ENCODE measurements around the gene RAB3A. TPM values are rescaled to one million over a fixed set of nuclear protein-coding genes. Genes with fewer than 3 reads are reported as not detected.

RAB3A gene
- total and polyA plus RNA-seq, 9 of the 15 experiments (the other 6 are each of a cell fraction or from before 2014, with no cell fraction given): 0.17 to 5.1 (median 0.90) TPM; not detected in 1

DNA sequence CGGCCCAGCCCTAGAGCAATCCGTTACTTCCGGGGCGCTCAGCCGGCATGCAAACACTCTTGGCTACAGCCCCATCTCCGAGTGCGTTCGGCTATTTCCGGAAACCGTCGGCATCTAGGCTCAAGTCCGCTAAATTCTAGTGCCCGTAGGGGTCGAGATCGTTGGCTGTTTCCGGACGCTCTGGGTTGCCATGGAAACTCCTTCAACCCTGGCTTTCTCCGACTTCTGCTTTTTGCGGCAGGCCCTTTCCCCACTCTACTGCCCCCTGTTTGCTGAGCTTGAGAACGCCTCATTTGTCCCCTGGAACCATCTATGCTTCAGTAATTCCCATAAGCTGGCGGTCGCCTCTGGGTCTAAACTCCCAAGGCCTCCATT lies 51.4 kb downstream of the RAB3A start (continued):
- no peak for TF ChIP-seq L3MBTL2 (IDR thresholded peaks at IDR 0.05)
- TF ChIP-seq SIRT6 (IDR thresholded peaks at IDR 0.05; ENCODE audit: low read depth, low read length): no peak
- TF ChIP-seq PTBP1 (IDR thresholded peaks at IDR 0.05; ENCODE audit: low read depth, low read length): no peak
- TF ChIP-seq ZNF217 (CRISPR knock-in tag; IDR thresholded peaks at IDR 0.05): no peak
- TF ChIP-seq, protein P1, sequence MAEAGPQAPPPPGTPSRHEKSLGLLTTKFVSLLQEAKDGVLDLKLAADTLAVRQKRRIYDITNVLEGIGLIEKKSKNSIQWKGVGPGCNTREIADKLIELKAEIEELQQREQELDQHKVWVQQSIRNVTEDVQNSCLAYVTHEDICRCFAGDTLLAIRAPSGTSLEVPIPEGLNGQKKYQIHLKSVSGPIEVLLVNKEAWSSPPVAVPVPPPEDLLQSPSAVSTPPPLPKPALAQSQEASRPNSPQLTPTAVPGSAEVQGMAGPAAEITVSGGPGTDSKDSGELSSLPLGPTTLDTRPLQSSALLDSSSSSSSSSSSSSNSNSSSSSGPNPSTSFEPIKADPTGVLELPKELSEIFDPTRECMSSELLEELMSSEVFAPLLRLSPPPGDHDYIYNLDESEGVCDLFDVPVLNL (CRISPR knock-in tag; IDR thresholded peaks at IDR 0.05; ENCODE audit: low read depth): no peak
- TF ChIP-seq ETS2 (tag; IDR thresholded peaks at IDR 0.05; ENCODE audit: borderline replicate concordance, poor library complexity, severe bottlenecking): no peak
- TF ChIP-seq RAD21 (CRISPR knock-in tag; conservative IDR thresholded peaks at IDR 0.05 in 1 of 2, IDR thresholded peaks at IDR 0.05 in 1 of 2): peak; percentile 44 to 50
- TF ChIP-seq, protein P2, sequence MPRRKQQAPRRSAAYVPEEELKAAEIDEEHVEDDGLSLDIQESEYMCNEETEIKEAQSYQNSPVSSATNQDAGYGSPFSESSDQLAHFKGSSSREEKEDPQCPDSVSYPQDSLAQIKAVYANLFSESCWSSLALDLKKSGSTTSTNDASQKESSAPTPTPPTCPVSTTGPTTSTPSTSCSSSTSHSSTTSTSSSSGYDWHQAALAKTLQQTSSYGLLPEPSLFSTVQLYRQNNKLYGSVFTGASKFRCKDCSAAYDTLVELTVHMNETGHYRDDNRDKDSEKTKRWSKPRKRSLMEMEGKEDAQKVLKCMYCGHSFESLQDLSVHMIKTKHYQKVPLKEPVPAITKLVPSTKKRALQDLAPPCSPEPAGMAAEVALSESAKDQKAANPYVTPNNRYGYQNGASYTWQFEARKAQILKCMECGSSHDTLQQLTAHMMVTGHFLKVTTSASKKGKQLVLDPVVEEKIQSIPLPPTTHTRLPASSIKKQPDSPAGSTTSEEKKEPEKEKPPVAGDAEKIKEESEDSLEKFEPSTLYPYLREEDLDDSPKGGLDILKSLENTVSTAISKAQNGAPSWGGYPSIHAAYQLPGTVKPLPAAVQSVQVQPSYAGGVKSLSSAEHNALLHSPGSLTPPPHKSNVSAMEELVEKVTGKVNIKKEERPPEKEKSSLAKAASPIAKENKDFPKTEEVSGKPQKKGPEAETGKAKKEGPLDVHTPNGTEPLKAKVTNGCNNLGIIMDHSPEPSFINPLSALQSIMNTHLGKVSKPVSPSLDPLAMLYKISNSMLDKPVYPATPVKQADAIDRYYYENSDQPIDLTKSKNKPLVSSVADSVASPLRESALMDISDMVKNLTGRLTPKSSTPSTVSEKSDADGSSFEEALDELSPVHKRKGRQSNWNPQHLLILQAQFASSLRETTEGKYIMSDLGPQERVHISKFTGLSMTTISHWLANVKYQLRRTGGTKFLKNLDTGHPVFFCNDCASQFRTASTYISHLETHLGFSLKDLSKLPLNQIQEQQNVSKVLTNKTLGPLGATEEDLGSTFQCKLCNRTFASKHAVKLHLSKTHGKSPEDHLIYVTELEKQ (CRISPR knock-in tag; IDR thresholded peaks at IDR 0.05): no peak
- peak; percentile 42; the same call in 1 of the 2 replicates for TF ChIP-seq HCFC1 (IDR thresholded peaks at IDR 0.05; ENCODE audit: low read depth, low read length)
- TF ChIP-seq CTCF (IDR thresholded peaks at IDR 0.05 in 2 of 3, conservative IDR thresholded peaks at IDR 0.05 in 1 of 3; ENCODE audit: insufficient read depth in 2 of 3, low read depth in 1 of 3, low read length in 3 of 3): peak; percentile 74 to 92 (median 86)
- TF ChIP-seq LEF1 (IDR thresholded peaks at IDR 0.05): 0 out of 2 replicates have a peak, but pooled peaks have one; percentile 19
- no peak for TF ChIP-seq ZNF507 (tag; conservative IDR thresholded peaks at IDR 0.05)
- no peak for TF ChIP-seq E2F3 (CRISPR knock-in tag; IDR thresholded peaks at IDR 0.05)
- TF ChIP-seq ZKSCAN8 (CRISPR knock-in tag; IDR thresholded peaks at IDR 0.05): no peak
- no peak for TF ChIP-seq CCNT2 (IDR thresholded peaks at IDR 0.05; ENCODE audit: borderline replicate concordance, extremely low read depth, insufficient read length, low read depth, low read length)
- no peak for TF ChIP-seq KDM4B (IDR thresholded peaks at IDR 0.05; ENCODE audit: borderline replicate concordance in 2 of 2, low read depth in 1 of 2)
- TF ChIP-seq, protein P3, sequence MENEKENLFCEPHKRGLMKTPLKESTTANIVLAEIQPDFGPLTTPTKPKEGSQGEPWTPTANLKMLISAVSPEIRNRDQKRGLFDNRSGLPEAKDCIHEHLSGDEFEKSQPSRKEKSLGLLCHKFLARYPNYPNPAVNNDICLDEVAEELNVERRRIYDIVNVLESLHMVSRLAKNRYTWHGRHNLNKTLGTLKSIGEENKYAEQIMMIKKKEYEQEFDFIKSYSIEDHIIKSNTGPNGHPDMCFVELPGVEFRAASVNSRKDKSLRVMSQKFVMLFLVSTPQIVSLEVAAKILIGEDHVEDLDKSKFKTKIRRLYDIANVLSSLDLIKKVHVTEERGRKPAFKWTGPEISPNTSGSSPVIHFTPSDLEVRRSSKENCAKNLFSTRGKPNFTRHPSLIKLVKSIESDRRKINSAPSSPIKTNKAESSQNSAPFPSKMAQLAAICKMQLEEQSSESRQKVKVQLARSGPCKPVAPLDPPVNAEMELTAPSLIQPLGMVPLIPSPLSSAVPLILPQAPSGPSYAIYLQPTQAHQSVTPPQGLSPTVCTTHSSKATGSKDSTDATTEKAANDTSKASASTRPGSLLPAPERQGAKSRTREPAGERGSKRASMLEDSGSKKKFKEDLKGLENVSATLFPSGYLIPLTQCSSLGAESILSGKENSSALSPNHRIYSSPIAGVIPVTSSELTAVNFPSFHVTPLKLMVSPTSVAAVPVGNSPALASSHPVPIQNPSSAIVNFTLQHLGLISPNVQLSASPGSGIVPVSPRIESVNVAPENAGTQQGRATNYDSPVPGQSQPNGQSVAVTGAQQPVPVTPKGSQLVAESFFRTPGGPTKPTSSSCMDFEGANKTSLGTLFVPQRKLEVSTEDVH (IDR thresholded peaks at IDR 0.05; ENCODE audit: low read depth, partially characterized antibody): peak; percentile 55
- peak; percentile 79 for TF ChIP-seq MXI1 (IDR thresholded peaks at IDR 0.05; ENCODE audit: low read depth, low read length)
- no peak for TF ChIP-seq CCAR2 (IDR thresholded peaks at IDR 0.05; ENCODE audit: low read depth, low read length)
